Fibroblast of pulmonary artery (primary cell): Measurements from ENCODE around the gene ITPR1.

Experiments
- DNase-seq: peaks from one replicate; pipeline ENCODE4 v3.0.0-alpha.2; 2010; ENCODE audit warnings: low read depth
- H3K4me3 ChIP-seq: replicated peaks from 2 replicates; pipeline ENCODE4 v1.5.1; 2011; ENCODE audit warnings: low read depth, mild to moderate bottlenecking, control low read depth, low read length, moderate library complexity
- CTCF ChIP-seq: IDR thresholded peaks from 2 replicates; pipeline ENCODE4 v1.5.1; 2011; ENCODE audit warnings: mild to moderate bottlenecking, control low read depth, low read length, inconsistent platforms; ENCODE audit errors: missing control alignments

Gene ITPR1

GRCh38 chr3:4471907-4472306 is 21.2 kb upstream of the ITPR1 start:
- no peak for DNase-seq
- no peak for TF ChIP-seq CTCF
- no peak overlapping the region for H3K4me3 ChIP-seq

- no peak for DNase-seq
- no peak overlapping the region for H3K4me3 ChIP-seq
- TF ChIP-seq CTCF = no peak
Measured at GRCh38 chr3:4472312-4472711, 20.8 kb upstream of the ITPR1 start.

GRCh38 chr3:4472766-4473165 is 20.4 kb upstream of the ITPR1 start:
- H3K4me3 ChIP-seq = no peak overlapping the region
- DNase-seq = no peak
- TF ChIP-seq CTCF = no peak

GRCh38 chr3:4474683-4475490 is 18.3 kb upstream of the ITPR1 start:
- DNase-seq = peak; percentile 93
- no peak overlapping the region for H3K4me3 ChIP-seq

GRCh38 chr3:4475804-4476203 is 17.3 kb upstream of the ITPR1 start:
- no peak overlapping the region for H3K4me3 ChIP-seq
- no peak for TF ChIP-seq CTCF
- DNase-seq = no peak

More at GRCh38 chr3:4474683-4475490, 18.3 kb upstream of the ITPR1 start:
- TF ChIP-seq CTCF = no peak

- no peak for TF ChIP-seq CTCF
- DNase-seq = peak; percentile 36
Measured at GRCh38 chr3:4476496-4476895, 16.7 kb upstream of the ITPR1 start.

GRCh38 chr3:4478261-4478660 is 14.9 kb upstream of the ITPR1 start:
- no peak overlapping the region for H3K4me3 ChIP-seq
- TF ChIP-seq CTCF = no peak
- DNase-seq = peak; percentile 65

More at GRCh38 chr3:4476496-4476895, 16.7 kb upstream of the ITPR1 start:
- no peak overlapping the region for H3K4me3 ChIP-seq
